ENCODE data around the gene BEST4. TPM values are rescaled to one million over a fixed set of nuclear protein-coding genes. Genes with fewer than 3 reads are reported as not detected.
"Not testable (repeated sequence)": the region's sequence is repeated elsewhere in the genome, so short reads cannot be mapped to it uniquely, and the experiment has no call there.

BEST4 gene
- total RNA-seq, 1 donor from 2014 or later: not detected

DNA sequence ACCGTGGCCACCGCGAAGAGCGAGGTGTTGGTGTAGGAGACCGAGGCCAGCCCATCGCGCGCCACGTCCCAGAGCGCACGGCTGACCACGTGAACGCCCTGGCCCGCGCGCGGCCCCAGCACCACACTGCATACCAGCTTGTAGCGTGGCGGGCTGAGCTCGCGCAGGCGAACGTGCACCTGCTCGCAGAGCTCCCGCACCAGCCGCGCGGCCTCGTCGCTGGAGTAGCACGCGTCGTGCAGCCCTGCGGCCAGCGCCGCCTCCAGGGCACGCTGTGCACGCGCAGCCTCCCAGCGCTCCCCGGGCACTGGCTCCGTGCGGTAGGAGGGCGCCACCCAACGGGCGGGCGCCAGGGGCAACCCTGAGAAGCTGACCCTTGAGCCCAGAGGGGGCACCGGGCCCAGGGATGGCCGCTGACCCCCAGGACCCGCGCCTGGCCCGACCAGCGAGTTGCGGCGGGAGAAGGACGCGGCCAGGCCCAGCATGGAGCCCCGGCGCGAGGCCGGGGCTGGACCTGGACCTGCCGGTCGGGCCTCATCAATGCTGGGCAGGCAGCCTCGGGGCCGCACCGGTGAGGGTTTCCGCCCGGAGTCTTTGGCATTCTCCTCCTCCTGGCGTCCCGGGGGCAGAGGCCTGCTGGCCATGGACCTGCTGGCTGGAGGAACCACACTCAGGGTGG lies 18.2 kb upstream of the BEST4 start:
- DNase-seq (peak; percentile 46), ATAC-seq (ENCODE audit: poor library complexity) (no peak)
- intact Hi-C loops (cut with DNase I): no loop called here

DNA sequence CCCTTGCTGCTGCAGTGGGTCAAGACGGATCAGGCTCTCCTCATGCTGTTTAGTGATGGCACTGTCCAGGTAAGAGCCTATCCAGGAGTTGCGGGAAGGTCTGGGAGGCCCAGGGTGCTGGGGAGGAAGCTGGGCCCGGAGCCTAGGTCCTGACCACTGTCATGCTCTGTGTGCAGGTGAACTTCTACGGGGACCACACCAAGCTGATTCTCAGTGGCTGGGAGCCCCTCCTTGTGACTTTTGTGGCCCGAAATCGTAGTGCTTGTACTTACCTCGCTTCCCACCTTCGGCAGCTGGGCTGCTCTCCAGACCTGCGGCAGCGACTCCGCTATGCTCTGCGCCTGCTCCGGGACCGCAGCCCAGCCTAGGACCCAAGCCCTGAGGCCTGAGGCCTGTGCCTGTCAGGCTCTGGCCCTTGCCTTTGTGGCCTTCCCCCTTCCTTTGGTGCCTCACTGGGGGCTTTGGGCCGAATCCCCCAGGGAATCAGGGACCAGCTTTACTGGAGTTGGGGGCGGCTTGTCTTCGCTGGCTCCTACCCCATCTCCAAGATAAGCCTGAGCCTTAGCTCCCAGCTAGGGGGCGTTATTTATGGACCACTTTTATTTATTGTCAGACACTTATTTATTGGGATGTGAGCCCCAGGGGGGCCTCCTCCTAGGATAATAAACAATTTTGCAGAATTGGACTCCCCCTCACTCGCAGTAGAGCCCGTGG lies 17.5 kb upstream of the BEST4 start:
- peak; percentile 39 for DNase-seq
- intact Hi-C loops (cut with DNase I): no loop called here
- no peak for ATAC-seq (ENCODE audit: poor library complexity)

DNA sequence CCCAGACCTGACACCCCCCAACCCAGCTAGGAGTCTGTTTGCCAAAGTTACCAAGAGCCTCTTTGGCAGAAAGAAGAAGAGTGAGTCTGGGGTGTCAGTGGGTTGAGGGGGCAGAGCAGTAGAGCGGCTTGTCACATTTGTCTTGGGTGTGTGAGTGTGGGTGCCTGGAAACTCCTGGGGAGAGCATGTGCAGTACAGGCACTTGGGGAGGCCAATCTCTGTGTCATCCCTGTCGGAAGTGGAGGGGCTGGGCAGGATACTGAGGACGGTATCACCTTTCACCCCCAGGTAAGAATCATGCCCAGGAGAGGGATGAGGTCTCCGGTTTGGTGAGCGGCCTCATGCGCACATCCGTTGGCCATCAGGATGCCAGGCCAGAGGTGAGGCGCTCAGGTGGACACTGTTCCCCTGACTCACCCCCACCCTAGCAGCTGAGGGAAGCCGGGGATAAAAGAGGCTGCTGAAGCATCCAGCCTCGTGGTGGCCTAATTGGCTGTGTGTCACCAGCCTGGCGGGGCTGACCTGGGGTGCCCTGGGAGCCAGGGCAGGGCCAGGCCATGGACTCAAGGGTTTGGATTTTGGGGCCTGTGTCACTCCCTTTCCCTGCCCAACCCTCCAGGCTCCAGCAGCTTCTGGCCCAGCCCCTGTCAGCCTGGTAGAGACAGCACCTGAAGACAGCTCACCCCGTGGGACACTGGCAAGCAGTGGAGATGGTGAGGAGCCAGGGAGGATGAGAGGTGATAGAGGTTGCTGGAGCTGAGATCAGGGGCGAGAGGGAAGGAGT lies 15.5 kb upstream of the BEST4 start:
- ATAC-seq (ENCODE audit: poor library complexity) (no peak), DNase-seq (peak; percentile 41)
- intact Hi-C loops (cut with DNase I): no loop called here

DNA sequence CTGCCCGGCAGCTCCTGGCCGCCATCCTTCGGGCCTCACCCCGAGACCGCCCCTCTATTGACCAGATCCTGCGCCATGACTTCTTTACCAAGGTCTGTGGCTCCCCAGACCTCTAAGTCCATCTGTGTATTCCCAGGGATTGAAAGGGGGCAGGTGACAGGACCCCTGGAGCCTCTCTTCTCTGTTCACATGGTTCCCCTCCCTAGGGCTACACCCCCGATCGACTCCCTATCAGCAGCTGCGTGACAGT lies 15.0 kb upstream of the BEST4 start:
- ATAC-seq (ENCODE audit: poor library complexity): no peak
- no peak for DNase-seq
- intact Hi-C loops (cut with DNase I): no loop called here

DNA sequence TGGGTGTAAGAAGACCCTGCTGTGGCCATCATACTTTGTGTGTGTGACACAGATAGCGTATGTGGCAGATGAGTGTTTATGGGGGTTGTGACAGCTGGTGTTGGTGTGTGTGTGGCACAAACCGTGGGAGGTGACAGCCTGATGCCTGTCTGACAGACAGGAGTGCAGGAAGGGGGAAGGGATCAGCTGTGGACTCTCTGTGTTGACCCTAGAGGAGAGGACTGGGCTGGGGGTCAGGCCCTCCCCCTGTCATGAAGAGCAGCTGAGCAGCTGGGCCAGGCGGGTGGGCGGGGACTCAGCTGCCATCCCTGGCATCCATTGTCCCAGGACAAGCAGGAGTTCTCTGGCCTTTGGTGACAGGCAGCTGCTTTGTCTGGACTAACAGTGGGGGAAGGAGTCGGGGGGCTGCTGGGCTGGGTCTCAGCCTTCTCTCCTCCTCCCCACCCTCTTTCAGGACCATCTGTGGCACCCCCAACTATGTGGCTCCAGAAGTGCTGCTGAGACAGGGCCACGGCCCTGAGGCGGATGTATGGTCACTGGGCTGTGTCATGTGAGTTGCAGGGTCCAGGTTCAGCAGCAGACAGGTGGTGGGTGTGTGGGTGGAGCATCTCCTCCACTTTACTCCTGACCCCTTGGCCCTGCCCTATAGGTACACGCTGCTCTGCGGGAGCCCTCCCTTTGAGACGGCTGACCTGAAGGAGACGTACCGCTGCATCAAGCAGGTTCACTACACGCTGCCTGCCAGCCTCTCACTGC lies 14.5 kb upstream of the BEST4 start:
- ATAC-seq (ENCODE audit: poor library complexity) (no peak), DNase-seq (peak; percentile 50)
- intact Hi-C loops (cut with DNase I): no loop called here

DNA sequence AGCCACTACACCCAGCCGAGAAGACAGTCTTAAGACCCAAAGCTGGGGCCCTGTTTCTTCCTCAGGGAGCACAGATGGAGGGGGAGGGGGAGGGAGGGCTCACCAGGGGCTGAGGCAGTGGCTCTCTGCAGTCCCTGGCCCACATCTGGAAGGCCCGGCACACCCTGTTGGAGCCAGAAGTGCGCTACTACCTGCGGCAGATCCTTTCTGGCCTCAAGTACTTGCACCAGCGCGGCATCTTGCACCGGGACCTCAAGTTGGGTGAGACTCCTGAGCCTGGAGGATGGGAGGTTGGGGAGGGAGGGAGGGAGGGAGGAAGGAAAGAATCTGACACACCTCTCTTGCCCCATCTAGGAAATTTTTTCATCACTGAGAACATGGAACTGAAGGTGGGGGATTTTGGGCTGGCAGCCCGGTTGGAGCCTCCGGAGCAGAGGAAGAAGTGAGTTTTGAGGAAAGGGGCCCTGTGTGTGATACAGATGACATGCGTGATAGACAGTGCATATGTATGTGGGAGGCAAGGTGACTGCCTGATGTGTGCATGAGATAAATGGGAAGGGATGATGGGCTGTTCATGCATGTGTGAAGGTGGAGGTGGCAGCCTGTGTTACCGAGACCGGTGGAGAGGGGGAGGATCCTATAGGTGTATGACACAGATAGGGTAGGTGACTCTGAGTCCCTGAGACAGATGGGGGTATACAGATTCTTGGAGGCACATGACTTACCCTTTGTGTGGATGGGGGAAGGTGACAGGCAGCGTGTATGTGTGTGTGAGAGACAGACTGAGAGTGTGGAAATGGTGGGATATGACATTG lies 13.7 kb upstream of the BEST4 start:
- DNase-seq: peak; percentile 45
- no peak for ATAC-seq (ENCODE audit: poor library complexity)
- intact Hi-C loops (cut with DNase I): no loop called here

DNA sequence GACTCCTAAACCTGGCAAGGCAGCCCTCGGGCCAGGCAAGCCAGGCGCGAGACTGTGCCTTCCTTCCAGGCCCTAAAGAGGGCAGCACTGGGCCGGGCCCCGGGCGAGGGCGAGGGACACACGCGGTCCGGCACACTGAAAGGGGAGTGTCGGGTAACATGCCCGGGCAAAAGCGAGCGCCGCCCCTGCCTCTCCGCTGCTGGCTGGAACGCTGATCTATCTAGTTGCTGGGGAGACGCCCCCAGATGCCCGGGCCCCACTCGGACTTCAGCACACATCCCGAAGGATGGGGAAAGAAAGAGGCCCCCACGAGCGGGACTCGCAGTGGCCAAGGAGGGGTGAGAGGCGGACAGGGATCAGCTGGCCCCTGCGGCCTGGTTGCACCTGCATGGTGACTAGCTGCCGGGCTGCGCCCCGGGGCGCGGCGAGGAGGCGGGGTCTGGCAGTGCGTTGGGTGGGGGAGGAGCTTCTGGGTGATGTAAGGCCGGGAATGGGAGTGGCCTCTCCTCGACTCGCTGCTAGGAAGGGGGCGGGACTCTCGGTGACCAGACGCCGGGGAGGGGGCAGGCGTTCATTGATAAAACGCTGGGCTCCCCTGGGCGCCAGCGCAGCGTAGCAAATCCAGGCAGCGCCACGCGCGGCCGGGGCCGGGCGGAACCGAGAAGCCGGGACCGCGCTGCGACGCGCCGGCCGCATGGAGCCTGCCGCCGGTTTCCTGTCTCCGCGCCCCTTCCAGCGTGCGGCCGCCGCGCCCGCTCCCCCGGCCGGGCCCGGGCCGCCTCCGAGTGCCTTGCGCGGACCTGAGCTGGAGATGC lies 12.0 kb upstream of the BEST4 start, which contains the start of gene PLK3:
Gene PLK3 (plus strand): TSS at position 608 of the 815 bp plus-strand sequence. CDS start 87 bp downstream, at position 695.
- peak; percentile 97 for ATAC-seq (ENCODE audit: poor library complexity)
- intact Hi-C loops (cut with DNase I): no loop called here
- peak; percentile 99 for DNase-seq

DNA sequence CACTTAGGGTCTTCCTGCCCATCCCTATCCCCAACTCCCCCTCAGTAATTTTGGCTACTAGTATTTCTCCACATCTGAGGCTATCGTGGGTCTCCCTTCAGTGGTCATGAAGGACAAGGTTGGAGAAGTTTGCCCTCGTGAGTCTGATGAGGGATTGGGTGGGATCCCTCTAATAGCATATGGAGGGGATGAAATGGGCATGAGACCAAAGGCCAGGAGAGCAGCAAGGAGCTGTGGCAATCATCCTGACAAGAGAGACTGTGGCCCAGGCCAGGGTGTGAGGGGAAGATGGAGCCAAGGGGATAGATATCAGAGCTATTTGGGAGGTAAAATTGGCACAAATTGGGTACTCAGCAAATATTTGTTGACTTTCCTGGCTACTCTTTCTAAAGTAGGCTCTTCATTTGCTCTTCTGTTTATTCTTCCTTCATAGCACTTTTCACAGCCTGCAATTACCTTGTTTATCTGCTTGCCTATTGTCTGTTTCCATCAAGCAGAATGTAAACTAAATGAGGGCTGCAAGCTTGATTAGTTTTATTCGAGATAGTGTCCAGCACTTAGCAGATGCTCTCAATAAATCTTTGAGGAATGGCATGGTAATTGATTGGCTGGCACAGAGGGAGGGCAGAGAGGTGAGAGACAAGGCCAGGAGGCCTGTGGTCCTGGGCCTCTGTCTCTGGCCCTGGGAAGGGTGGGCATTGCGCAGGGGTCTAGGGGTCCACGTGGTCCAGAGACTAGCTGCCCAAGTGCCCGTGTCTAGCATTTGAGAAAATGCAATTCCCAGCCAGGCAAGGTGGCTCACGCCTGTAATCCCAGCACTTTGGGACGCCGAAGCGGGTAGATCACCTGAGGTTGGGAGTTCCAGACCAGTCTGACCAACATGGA lies 10.8 kb upstream of the BEST4 start:
- intact Hi-C loops (cut with DNase I): no loop called here
- peak; percentile 43 for DNase-seq
- ATAC-seq (ENCODE audit: poor library complexity): no peak

DNA sequence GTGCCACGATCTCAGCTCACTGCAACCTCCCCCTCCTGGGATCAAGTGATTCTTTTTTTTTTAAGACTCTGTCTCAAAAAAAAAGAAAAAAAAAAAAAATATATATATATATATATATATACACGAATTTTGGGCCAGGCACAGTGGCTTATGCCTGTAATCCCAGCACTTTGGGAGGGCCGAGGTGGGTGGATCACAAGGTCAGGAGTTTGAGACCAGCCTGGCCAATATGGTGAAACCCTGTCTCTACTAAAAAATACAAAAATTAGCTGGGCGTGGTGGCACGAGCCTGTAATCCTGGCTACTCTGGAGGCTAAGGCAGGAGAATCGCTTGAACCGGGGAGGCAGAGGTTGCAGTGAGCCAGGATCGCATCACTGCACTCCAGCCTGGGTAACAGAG lies 9.9 kb upstream of the BEST4 start:
- DNase-seq; ATAC-seq (ENCODE audit: poor library complexity); intact Hi-C loops (cut with DNase I): not testable (repeated sequence)

DNA sequence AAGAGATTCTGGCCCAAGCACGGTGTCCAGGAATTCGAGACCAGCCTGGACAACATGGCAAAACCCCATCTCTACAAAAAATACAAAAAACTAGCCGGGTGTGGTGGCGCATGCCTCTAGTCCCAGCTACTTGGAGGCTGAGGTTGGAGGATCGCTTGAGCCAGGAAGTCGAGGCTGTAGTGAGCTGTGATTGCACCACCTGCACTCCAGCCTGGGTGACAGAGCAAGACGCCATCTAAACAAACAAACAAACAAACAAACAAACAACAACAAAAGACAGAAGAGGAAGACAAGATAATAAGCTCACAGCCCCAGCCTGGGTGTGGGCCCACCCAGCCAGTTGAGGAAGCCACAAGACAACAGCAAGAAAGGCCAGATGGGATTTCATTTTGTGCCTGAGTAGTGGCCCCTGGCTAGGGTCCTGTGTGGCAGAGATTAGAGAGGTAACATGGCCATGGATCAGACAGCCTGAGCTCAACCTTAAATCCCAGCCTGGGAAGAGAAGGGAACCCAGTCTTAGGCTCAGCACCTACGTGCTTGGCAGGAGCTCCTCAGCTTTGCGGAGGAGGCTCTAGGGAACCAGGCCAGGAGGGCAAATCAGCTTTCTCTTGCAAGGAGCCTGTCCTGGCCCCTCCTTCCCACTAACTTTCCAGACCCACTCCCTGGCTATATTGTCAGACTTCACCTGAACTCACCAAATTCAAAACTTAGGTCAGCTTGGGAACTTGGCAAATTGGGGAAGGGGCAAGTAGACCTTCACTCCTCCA lies 4.9 kb upstream of the BEST4 start:
- DNase-seq (no peak), ATAC-seq (ENCODE audit: poor library complexity) (no peak)
- intact Hi-C loops (cut with DNase I): no loop called here

DNA sequence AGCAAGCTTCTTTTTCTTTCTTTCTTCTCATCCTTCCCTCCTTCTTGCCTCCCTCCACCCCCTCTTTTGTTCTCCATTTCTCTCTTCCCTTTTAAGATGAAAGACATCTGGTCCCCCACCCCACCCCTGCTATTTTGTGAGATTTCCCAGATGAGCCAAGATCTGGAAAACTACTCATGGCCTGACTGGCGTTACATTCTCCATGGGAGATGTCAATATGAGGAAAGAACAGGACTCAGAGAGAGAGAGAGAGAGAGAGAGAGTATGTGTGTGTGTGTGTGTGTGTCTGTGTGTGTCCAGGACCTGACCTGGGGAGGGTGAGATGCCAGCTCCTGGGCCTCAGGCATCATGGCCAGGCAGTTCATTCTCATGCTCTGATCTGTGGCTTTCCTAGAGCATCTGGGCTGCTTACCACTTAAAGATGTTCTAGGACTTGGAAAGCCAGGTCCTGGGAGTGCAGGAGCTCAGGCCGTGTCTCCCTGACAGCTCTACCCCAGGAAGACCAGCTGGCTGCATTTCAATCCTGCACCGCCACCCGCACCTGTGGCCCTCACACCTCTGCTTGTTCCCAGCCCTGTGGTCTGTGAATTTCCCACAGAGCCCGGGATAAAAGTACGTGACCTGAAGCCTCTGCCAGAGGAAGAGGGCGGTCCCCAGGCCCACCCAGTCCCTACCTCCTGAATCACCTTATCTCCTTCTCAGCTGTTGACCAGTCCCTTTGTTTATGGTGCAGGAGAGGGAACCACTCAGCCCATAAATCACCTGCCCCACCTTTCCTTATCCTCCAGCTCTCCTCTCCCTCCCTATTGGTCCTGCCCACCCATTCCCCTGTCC lies 3.2 kb upstream of the BEST4 start:
- DNase-seq: no peak
- no peak for ATAC-seq (ENCODE audit: poor library complexity)
- intact Hi-C loops (cut with DNase I): no loop called here

DNA sequence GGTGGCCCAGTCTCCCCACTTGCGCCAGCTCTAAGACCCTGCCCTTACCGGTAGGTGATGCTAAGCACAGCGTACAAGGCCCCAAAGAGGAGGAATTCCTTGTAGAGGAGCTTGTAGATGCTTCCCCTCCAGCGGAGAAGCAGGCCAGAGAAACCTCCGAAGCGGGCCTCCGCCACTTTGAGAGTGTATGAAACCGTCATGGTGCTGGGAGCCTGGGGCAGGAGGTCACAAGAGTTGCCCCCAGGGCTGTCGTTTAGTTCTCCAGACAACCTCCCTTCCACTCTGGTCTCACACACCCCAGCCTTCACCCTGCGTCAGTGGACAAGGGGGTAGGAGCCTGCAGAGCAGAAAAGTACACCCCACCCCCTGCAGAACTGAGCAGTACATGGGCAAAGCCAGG lies 464 bp downstream of the BEST4 start:
- DNase-seq: no peak
- intact Hi-C loops (cut with DNase I): loop anchor here (5.0 to 10.0 kb wide), 2 partner anchors 47 to 225 kb away; partner anchors contain the start of genes HECTD3 and UROD
- ATAC-seq (ENCODE audit: poor library complexity): no peak

DNA sequence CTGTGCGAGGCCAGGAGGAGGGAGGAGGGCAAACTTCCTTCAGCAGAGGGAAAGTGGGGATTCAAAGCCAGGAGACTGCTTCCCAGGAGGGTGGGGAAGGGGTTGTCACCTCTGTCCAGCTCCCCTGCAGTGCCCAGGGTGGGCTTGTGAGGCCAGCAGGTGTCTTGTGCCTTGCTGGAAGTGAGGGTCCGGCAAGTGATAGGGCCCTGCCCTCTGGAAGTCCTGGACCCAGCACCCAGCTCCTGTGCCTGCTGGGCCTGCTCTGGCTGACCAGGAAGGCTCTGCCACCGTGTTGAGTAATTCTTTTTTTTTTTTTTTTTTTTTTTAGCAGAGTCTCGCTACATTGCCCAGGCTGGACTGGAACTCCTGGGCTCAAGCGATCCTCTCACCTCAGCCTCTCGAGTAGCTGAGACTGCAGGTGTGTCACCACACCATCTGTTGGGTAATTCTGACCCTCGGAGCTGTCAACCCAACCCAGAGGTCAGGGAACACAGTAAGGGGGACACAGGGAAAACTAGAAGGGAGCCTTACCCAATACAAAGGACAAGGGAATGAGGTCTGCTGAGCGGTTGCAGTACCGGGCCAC lies 1.0 kb downstream of the BEST4 start:
- no peak for ATAC-seq (ENCODE audit: poor library complexity)
- no peak for DNase-seq
- intact Hi-C loops (cut with DNase I): loop anchor here (5.0 to 10.0 kb wide), 2 partner anchors 48 to 225 kb away; partner anchors contain the start of genes HECTD3 and UROD

DNA sequence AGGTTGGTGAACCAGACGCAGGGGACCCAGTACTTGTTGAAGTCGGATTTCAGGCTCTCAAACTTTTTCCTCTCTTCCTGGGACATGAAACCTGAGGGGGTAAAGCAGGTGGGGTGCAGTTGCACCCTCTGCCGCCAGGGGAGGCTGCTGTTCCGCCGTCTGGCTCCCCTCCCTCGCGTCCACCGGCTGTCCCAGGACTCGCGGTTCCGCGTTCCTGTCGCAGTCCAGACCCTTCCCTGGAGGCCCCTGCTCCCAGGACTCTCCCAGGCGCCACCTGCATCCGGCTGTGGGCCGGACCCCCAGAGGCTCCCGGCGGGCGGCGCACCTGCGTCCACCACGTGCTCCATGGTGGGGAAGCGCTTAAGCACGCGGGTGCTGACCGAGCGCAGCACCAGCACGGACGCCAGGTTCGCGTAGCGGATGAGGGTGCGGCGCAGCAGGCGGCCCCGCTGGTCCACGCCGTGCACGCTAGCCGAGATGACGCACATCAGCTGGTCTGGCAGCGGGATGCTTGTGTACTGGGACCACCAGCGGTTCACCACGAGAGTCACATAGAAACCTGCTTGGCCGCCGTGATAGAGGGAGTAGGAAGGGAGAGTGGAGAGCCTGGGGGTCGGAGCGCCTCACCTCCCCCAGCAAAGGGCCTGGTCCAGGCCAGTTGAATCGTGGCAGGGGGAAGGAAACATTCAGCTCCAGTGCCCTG lies 1.7 kb downstream of the BEST4 start:
- intact Hi-C loops (cut with DNase I): loop anchor here (5.0 to 10.0 kb wide), 2 partner anchors 49 to 226 kb away; partner anchors contain the start of genes HECTD3 and UROD
- DNase-seq: peak; percentile 79
- ATAC-seq (ENCODE audit: poor library complexity): peak; percentile 80
